ENCODE results near the gene TUBB4A. TPM values are rescaled to one million over a fixed set of nuclear protein-coding genes. Genes with fewer than 3 reads are reported as not detected.

Gene TUBB4A
- total and polyA plus RNA-seq, 2 of the 8 experiments (the other 6 are each of a cell fraction or from before 2014, with no cell fraction given): 16.8 to 30.4 TPM

- TF ChIP-seq KDM1A (IDR thresholded peaks at IDR 0.05; ENCODE audit: borderline replicate concordance, low read length) (no peak), MAFK (IDR thresholded peaks at IDR 0.05; ENCODE audit: low read depth, low read length) (no peak), KDM5A (IDR thresholded peaks at IDR 0.05; ENCODE audit: low read length) (no peak)
- TF ChIP-seq, protein P1, sequence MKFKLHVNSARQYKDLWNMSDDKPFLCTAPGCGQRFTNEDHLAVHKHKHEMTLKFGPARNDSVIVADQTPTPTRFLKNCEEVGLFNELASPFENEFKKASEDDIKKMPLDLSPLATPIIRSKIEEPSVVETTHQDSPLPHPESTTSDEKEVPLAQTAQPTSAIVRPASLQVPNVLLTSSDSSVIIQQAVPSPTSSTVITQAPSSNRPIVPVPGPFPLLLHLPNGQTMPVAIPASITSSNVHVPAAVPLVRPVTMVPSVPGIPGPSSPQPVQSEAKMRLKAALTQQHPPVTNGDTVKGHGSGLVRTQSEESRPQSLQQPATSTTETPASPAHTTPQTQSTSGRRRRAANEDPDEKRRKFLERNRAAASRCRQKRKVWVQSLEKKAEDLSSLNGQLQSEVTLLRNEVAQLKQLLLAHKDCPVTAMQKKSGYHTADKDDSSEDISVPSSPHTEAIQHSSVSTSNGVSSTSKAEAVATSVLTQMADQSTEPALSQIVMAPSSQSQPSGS (IDR thresholded peaks at IDR 0.05; ENCODE audit: low read length): no peak
- TF ChIP-seq, protein P2, sequence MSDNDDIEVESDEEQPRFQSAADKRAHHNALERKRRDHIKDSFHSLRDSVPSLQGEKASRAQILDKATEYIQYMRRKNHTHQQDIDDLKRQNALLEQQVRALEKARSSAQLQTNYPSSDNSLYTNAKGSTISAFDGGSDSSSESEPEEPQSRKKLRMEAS (IDR thresholded peaks at IDR 0.05): no peak
Measured at GRCh38 chr19:6500837-6501739, 1.0 kb downstream of the TUBB4A start (continued).

Measured in H1 (cell line).